ENCODE data around the gene DBF4. TPM values are rescaled to one million over a fixed set of nuclear protein-coding genes. Genes with fewer than 3 reads are reported as not detected.
"Not testable (repeated sequence)": the region's sequence is repeated elsewhere in the genome, so short reads cannot be mapped to it uniquely, and the experiment has no call there.

The DBF4 gene
- total RNA-seq, 2 experiments from 2014 or later = 82.6 to 85.9 TPM

DNA sequence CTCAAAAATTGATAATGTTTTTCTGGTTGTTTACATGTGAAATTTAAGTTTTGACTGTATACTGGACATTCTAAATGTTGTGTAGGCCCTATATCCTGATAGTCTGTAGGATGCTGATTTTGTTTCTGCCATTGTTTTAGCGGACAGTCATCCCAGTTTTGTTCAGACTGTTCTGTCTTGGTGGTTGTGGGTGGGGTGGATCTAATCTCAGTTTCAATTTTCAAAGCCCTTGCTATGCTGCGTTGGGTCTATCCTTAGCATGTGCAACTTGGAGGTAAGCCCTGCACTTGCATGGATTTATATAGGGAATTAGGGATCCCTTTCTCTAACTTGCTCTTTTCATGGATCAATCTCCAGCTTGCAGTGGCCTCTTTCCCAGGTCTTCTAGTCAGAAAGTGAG, 19.1 kb downstream of the DBF4 start:
- Mint-ChIP-seq H3K27ac (no peak overlapping the region), H3K4me3 (no peak overlapping the region)

DNA sequence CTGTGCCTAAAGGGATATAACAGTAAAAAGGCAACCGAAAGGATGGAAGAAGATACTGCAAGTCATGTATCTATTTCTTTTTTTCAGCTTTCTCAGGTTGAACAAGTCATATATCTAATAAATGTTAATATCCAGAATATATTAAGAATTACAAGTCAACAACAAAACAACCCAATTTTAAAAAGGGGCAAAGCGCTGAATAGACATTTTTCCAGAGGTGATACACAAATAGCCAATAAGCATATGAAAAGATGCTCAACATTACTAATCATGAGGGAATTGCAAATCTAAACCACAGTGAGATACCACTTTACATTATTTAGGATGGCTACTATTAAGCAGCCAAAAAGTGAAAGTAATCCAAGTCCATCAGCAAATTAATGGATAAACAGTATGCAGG, 23.0 kb downstream of the DBF4 start:
- ATAC-seq (no peak), DNase-seq (no peak)
- ChIA-PET CTCF (no interaction called here), POLR2A (no interaction called here)
- Mint-ChIP-seq H3K9me3 (ENCODE audit: insufficient read depth) (no peaks in the 10 kb centered on the region), H3K4me1 (ENCODE audit: low read depth) (peaks cover 7% of the 10 kb centered on the region), H3K27me3 (ENCODE audit: low read depth) (no peaks in the 10 kb centered on the region), H3K27ac (no peak overlapping the region), H3K36me3 (ENCODE audit: low read depth) (peaks cover 65% of the 10 kb centered on the region), H3K4me3 (no peak overlapping the region)

More for the DNA sequence above, 19.1 kb downstream of the DBF4 start:
- CTCF ChIA-PET = interaction anchor here (2.2 kb wide), 1 partner anchor 9 kb away, joined by 9 read pairs; no protein-coding TSS in a partner anchor
- no peaks in the 10 kb centered on the region for H3K9me3 Mint-ChIP-seq (ENCODE audit: insufficient read depth)
- DNase-seq (no peak), ATAC-seq (no peak)
- no peaks in the 10 kb centered on the region for H3K27me3 Mint-ChIP-seq (ENCODE audit: low read depth)
- POLR2A ChIA-PET = no interaction called here
- peaks cover 66% of the 10 kb centered on the region for H3K36me3 Mint-ChIP-seq (ENCODE audit: low read depth)
- peaks cover 10% of the 10 kb centered on the region for H3K4me1 Mint-ChIP-seq (ENCODE audit: low read depth)

DNA sequence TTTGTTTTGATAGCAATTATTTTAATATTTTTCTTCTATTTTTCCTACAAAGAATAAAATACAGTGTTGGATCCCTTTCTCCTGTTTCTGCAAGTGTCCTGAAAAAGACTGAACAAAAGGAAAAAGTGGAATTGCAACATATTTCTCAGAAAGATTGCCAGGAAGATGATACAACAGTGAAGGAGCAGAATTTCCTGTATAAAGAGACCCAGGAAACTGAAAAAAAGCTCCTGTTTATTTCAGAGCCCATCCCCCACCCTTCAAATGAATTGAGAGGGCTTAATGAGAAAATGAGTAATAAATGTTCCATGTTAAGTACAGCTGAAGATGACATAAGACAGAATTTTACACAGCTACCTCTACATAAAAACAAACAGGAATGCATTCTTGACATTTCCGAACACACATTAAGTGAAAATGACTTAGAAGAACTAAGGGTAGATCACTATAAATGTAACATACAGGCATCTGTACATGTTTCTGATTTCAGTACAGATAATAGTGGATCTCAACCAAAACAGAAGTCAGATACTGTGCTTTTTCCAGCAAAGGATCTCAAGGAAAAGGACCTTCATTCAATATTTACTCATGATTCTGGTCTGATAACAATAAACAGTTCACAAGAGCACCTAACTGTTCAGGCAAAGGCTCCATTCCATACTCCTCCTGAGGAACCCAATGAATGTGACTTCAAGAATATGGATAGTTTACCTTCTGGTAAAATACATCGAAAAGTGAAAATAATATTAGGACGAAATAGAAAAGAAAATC, 31.0 kb downstream of the DBF4 start:
- CTCF ChIA-PET; H3K4me3 Mint-ChIP-seq; DNase-seq; H3K27ac Mint-ChIP-seq; H3K4me1 Mint-ChIP-seq (ENCODE audit: low read depth); H3K9me3 Mint-ChIP-seq (ENCODE audit: insufficient read depth); ATAC-seq; H3K27me3 Mint-ChIP-seq (ENCODE audit: low read depth); POLR2A ChIA-PET: not testable (repeated sequence)
- H3K36me3 Mint-ChIP-seq (ENCODE audit: low read depth) = peaks cover 34% of the 10 kb centered on the region

DNA sequence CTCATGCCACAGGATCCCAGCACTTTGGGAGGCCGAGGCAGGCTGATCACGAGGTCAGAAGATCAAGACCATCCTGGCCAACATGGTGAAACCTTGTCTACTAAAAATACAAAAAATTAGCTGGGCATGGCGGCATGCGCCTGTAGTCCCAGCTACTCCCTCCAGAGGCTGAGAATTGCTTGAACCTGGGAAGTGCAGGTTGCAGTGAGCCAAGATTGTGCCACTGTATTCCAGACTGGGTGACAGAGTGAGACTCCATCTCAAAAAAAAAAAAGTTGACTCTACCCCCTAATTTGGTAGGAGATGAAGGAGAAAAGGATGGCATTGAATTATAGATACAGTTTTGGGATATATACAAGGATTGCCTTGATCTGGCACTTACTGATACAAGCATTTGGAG, 32.5 kb downstream of the DBF4 start:
- POLR2A ChIA-PET; H3K4me3 Mint-ChIP-seq; H3K4me1 Mint-ChIP-seq (ENCODE audit: low read depth); H3K9me3 Mint-ChIP-seq (ENCODE audit: insufficient read depth); ATAC-seq; H3K27me3 Mint-ChIP-seq (ENCODE audit: low read depth); H3K27ac Mint-ChIP-seq; DNase-seq; CTCF ChIA-PET: not testable (repeated sequence)
- H3K36me3 Mint-ChIP-seq (ENCODE audit: low read depth) = peaks cover 26% of the 10 kb centered on the region

DNA sequence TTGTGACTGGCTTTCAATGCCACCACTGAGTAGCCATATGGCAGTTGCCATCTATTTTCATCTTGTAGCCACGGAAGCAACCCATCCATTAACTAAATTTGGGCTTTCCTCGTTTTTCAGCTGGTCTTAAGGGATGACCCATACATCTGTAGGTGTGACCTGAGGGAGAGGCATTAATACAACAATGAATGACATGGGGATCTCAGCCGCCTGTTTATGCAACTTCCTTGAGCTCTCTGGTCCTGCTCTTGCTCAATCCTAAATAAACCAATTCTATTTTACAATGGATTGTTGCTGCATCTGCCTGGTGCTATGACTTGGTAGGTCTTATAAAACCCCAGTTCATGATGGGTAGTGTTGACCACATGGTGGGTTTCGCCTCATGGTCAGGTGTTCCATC, 35.8 kb downstream of the DBF4 start:
- no peak for ATAC-seq
- H3K4me3 Mint-ChIP-seq = no peak overlapping the region
- no peak overlapping the region for H3K27ac Mint-ChIP-seq
- DNase-seq = no peak
- H3K36me3 Mint-ChIP-seq (ENCODE audit: low read depth) = peaks cover 16% of the 10 kb centered on the region
- H3K27me3 Mint-ChIP-seq (ENCODE audit: low read depth) = peaks cover 9% of the 10 kb centered on the region
- ChIA-PET CTCF (no interaction called here), POLR2A (no interaction called here)
- H3K4me1 Mint-ChIP-seq (ENCODE audit: low read depth) = no peaks in the 10 kb centered on the region
- H3K9me3 Mint-ChIP-seq (ENCODE audit: insufficient read depth) = no peaks in the 10 kb centered on the region

DNA sequence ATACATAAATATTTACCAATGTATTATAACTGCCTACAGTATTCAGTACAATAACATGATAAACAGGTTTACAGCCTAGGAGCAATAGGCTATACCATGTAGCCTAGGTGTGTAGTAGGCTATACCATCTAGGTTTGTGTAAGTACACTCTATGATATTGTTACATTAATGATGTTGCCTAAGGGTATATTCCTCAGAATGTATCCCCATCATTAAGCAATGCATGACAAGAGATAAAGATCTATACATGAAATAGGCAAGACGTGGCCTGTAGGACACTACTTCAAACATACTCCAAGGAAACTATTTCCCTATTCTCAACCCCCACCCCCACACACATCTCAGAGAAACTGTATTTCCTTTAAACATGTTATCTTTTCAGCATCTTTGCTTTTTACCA, 42.4 kb downstream of the DBF4 start:
- no peak overlapping the region for H3K27ac Mint-ChIP-seq
- DNase-seq (no peak), ATAC-seq (no peak)
- peaks cover 15% of the 10 kb centered on the region for H3K27me3 Mint-ChIP-seq (ENCODE audit: low read depth)
- H3K4me3 Mint-ChIP-seq = no peak overlapping the region
- no peaks in the 10 kb centered on the region for H3K9me3 Mint-ChIP-seq (ENCODE audit: insufficient read depth)
- H3K4me1 Mint-ChIP-seq (ENCODE audit: low read depth) = no peaks in the 10 kb centered on the region
- POLR2A ChIA-PET = no interaction called here
- no peaks in the 10 kb centered on the region for H3K36me3 Mint-ChIP-seq (ENCODE audit: low read depth)
- CTCF ChIA-PET = no interaction called here

DNA sequence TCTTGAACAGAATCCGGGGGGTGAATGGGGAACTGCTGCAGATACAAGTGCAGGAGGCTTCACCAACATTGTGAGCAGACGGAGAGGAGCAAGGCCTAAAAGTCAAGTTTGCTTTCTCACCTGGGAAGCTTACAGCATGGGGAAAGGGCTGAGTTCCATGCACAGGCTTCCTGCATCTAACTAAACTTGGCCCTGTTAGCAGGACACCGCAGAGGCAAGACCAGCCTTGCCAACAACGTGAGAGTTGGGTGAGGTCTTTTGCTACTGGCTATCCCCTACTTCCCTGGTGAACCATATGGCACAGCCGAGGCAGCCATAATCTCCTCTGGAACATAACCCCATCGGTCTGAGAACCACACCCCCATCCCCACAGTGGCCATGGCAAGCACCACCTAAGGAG, 43.6 kb downstream of the DBF4 start:
- H3K36me3 Mint-ChIP-seq (ENCODE audit: low read depth) = no peaks in the 10 kb centered on the region
- ChIA-PET POLR2A (no interaction called here), CTCF (no interaction called here)
- ATAC-seq (no peak), DNase-seq (no peak)
- H3K27ac Mint-ChIP-seq = no peak overlapping the region
- no peak overlapping the region for H3K4me3 Mint-ChIP-seq
- H3K9me3 Mint-ChIP-seq (ENCODE audit: insufficient read depth) = no peaks in the 10 kb centered on the region
- H3K4me1 Mint-ChIP-seq (ENCODE audit: low read depth) = no peaks in the 10 kb centered on the region
- peaks cover 15% of the 10 kb centered on the region for H3K27me3 Mint-ChIP-seq (ENCODE audit: low read depth)

DNA sequence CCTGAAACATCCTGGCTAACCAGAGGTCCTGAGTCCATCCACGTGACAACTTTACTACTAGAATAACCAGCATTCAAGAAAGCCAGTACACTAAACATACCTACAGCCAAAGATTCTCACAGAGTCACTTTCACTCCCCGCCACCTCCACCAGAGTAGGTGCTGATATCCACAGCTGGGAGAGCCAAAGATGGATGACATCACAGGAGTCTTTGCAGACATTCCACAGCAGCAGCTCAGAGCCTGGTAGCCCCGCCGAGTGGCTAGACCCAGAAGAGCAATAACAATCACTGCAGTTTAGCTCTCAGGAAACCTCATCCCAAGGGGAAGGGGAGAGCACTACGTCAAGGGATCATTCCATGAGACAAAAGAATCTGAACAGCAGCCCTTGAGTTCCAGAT, 44.3 kb downstream of the DBF4 start:
- H3K9me3 Mint-ChIP-seq (ENCODE audit: insufficient read depth) = no peaks in the 10 kb centered on the region

DNA sequence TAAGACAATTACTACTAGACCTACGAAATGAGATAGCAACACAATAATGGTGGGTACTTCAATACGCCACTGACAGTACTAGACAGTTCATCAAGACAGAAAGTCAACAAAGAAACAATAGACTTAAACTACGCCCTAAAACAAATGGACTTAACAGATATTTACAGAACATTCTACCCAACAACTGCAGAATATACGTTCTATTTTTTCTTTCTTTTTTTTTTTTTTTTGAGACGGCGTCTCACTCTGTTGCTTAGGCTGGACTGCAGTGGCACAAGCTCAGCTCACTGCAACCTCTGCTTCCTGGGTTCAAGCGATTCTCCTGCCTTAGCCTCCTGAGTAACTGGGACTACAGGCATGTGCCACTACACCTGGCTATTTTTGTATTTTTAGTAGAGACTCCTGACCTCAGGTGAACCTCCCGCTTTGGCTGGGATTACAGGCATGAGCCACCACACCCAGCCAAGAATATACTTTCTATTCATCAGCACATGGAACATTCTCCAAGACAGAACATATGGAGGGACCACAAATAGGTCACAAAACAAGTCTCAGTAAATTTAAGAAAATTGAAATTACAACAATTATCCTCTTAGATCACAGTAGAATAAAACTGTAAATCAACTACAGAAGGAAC, 46.6 kb downstream of the DBF4 start:
- H3K27me3 Mint-ChIP-seq (ENCODE audit: low read depth); H3K27ac Mint-ChIP-seq; DNase-seq; POLR2A ChIA-PET; H3K4me3 Mint-ChIP-seq; ATAC-seq; H3K4me1 Mint-ChIP-seq (ENCODE audit: low read depth); H3K36me3 Mint-ChIP-seq (ENCODE audit: low read depth); H3K9me3 Mint-ChIP-seq (ENCODE audit: insufficient read depth); CTCF ChIA-PET: not testable (repeated sequence)

More for the DNA sequence above, 44.3 kb downstream of the DBF4 start:
- DNase-seq (no peak), ATAC-seq (no peak)
- H3K4me3 Mint-ChIP-seq = no peak overlapping the region
- ChIA-PET CTCF (no interaction called here), POLR2A (no interaction called here)
- H3K4me1 Mint-ChIP-seq (ENCODE audit: low read depth) = no peaks in the 10 kb centered on the region
- no peaks in the 10 kb centered on the region for H3K36me3 Mint-ChIP-seq (ENCODE audit: low read depth)
- peaks cover 15% of the 10 kb centered on the region for H3K27me3 Mint-ChIP-seq (ENCODE audit: low read depth)
- no peak overlapping the region for H3K27ac Mint-ChIP-seq

DNA sequence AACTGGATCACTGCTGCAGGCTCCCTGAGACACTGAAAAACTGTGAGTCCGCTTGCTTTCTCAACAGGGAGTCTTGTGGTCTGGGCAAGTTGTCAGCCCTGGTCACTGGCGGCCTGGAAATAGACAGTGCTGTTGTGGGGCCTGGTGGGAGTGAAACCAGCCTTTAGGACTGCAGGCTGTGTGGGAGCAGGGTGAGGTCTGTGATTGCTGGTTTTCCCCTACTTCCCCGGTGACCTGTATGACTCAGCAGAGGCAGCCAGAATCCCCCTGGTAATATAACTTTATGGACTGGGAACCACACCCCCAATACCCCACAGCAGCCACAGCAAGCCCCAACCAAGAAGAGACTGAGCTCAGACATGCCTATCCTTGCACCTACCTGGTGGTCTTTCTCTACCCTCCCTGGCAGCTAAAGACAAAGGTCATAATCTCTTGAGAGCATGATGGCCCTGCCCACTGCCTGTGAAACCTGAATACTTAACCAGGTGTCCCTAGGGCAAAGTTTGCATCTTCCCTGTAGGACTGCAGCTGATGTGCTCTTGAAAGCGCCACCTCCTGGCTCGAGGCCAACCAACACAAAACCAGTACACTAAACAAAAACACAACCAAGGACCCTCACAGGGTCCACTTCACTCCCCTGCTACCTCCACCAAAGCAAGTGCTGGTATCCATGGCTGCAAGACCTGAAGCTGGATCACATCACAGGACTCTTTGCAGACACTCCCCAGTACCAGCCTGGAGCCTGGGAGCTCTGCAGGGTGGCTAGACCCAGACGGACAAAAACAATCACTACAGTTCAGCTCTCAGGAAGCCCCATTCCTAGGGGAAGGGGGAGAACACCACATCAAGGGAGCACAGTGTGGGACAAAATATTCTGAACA, 50.5 kb downstream of the DBF4 start:
- no peaks in the 10 kb centered on the region for H3K36me3 Mint-ChIP-seq (ENCODE audit: low read depth)
- H3K27ac Mint-ChIP-seq = no peak overlapping the region
- H3K4me1 Mint-ChIP-seq (ENCODE audit: low read depth) = no peaks in the 10 kb centered on the region
- ChIA-PET CTCF (interaction anchor here (0.7 to 1.7 kb wide), 4 partner anchors 16 to 421 kb away, joined by 3 to 5 read pairs (median 3); no protein-coding TSS in a partner anchor), POLR2A (no interaction called here)
- H3K27me3 Mint-ChIP-seq (ENCODE audit: low read depth) = peaks cover 26% of the 10 kb centered on the region
- no peak for DNase-seq
- ATAC-seq = no peak
- H3K9me3 Mint-ChIP-seq (ENCODE audit: insufficient read depth) = no peaks in the 10 kb centered on the region
- no peak overlapping the region for H3K4me3 Mint-ChIP-seq

DNA sequence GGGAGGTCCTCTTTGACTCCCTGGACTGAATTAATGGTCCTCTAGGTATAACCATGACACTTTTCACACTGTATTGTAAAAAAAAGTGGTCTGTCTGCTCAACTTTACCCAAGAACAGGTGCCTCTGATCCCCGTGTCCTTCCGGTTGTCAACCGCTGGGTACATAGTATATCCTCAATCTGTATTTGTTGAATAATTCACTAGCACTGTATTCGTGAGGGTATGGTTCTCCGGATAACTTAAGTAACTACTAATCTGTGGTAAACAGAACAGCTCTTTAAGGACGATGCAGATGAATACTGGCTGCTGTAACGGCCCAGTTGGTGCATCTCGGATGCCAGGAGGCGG, 57.3 kb downstream of the DBF4 start:
- no peak overlapping the region for H3K27ac Mint-ChIP-seq
- no peaks in the 10 kb centered on the region for H3K9me3 Mint-ChIP-seq (ENCODE audit: insufficient read depth)
- peaks cover 36% of the 10 kb centered on the region for H3K27me3 Mint-ChIP-seq (ENCODE audit: low read depth)
- peak overlapping the region; percentile 88 for H3K4me3 Mint-ChIP-seq
- DNase-seq (no peak), ATAC-seq (no peak)
- ChIA-PET POLR2A (interaction anchor here (0.6 to 1.2 kb wide), 3 partner anchors 11 to 157 kb away, joined by 3 to 4 read pairs (median 3); no protein-coding TSS in a partner anchor), CTCF (interaction anchor here (0.8 to 1.3 kb wide), 5 partner anchors 13 to 291 kb away, joined by 3 to 5 read pairs (median 3); no protein-coding TSS in a partner anchor)
- peaks cover 15% of the 10 kb centered on the region for H3K4me1 Mint-ChIP-seq (ENCODE audit: low read depth)
- no peaks in the 10 kb centered on the region for H3K36me3 Mint-ChIP-seq (ENCODE audit: low read depth)
